ENCODE measurements around the gene SH3BP2. TPM values are rescaled to one million over a fixed set of nuclear protein-coding genes. Genes with fewer than 3 reads are reported as not detected.

The SH3BP2 gene
- total RNA-seq, 4 donors from 2014 or later: 54.8 to 208 (median 102) TPM

DNA sequence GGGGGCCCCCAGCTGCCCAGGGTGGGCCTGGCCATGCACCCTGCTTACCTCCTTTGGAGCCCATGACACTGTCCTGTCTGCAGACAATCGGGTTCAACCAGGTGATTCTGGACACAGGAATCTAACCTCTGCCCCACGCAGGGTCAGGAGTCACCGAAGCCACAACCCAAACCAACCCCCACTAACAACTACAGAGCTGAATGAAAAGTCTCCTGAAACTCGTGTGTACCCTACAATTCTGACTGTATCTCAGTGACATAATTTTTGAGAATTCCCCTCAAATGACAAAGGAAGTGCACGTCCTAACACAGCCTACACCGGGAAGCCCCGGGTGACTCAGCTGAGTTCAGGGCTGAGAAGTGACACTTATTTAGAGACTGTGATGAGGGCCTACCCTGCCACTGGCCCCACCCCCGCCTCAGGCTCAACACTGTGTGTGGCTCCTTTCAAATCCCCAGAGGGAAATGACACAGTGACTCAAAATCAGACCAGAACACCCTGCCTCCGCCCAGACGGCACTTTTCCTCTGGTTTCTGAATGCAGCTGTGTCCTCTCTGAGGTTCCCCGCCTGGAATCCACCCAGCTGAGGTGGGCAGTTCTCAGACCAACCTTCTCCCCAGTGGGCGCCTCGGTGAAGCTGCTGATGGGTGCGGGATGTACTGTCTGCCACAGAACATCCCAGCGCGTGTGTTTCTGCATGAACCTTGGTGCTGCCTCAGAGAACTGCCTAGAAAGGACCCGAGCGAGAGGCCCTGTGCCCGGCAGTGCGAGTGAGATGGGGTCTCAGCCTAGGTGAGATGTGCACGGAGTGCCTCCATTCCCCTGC is 46.7 kb upstream of the SH3BP2 start:
- H3K36me3 ChIP-seq: peaks cover 0 to 68% (median 0%) of the 10 kb centered on the region in 3 donors
- H3K4me3 ChIP-seq: no peak overlapping the region
- no peaks in the 10 kb centered on the region for H3K27me3 ChIP-seq
- peaks cover 0 to 23% (median 11%) of the 10 kb centered on the region in 4 donors for H3K4me1 ChIP-seq
- no peaks in the 10 kb centered on the region for H3K9me3 ChIP-seq
- peak; percentile 46 to 86 (median 80) for DNase-seq
- H3K27ac ChIP-seq: peak overlapping the region in 3 of 4 donors; percentile 13 to 73 (median 36)
- TF ChIP-seq POLR2A (IDR thresholded peaks at IDR 0.05): no peak
- TF ChIP-seq, protein P1, sequence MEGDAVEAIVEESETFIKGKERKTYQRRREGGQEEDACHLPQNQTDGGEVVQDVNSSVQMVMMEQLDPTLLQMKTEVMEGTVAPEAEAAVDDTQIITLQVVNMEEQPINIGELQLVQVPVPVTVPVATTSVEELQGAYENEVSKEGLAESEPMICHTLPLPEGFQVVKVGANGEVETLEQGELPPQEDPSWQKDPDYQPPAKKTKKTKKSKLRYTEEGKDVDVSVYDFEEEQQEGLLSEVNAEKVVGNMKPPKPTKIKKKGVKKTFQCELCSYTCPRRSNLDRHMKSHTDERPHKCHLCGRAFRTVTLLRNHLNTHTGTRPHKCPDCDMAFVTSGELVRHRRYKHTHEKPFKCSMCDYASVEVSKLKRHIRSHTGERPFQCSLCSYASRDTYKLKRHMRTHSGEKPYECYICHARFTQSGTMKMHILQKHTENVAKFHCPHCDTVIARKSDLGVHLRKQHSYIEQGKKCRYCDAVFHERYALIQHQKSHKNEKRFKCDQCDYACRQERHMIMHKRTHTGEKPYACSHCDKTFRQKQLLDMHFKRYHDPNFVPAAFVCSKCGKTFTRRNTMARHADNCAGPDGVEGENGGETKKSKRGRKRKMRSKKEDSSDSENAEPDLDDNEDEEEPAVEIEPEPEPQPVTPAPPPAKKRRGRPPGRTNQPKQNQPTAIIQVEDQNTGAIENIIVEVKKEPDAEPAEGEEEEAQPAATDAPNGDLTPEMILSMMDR (IDR thresholded peaks at IDR 0.05): no peak

DNA sequence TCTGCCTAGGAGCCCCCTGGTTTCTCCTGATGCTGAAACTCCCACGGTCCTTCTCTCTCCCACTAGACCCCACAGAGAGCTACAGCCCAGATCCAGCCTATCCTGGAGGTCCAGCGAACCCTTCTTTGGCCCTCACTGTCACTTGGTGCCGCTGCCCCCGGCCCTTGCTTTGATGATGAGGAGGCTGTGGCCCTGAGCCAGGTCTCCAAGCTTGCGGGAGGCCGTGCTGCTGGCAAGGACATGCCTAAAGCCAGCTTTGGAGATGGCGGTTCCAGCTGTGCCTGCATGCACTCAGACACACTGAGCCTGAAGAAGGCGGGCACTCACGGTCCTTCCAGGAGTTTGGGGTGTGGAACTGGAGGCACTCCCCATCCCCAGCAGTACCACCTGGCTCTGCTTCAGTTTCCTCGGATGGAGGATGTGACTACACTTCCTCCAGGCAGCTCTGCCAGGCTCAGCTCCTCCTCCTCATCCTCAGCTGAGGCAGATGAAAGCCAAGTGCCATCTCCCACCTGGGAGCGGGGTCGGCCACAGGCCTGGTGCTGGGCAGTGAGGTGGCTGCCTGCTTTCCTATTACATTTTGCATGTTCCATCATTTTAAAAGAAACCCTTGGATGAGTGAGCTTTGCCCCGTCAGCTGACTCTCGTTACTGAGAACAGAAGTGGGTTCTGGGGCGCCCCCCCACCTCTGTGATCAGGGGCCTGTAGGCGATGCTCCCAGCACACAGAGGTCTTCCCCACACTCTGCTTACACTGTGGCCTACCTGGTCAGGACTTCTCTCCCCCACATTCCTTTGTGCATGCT is 45.8 kb upstream of the SH3BP2 start:
- H3K9me3 ChIP-seq: no peaks in the 10 kb centered on the region
- no peaks in the 10 kb centered on the region for H3K27me3 ChIP-seq
- no peak for TF ChIP-seq POLR2A (IDR thresholded peaks at IDR 0.05)
- TF ChIP-seq, protein P1 (IDR thresholded peaks at IDR 0.05): no peak
- H3K36me3 ChIP-seq: peaks cover 0 to 59% (median 0%) of the 10 kb centered on the region in 3 donors
- H3K27ac ChIP-seq: peak overlapping the region in 3 of 4 donors; percentile 13 to 73 (median 36)
- peak in 1 of 3 donors; percentile 37 for DNase-seq
- peaks cover 0 to 28% (median 11%) of the 10 kb centered on the region in 4 donors for H3K4me1 ChIP-seq
- H3K4me3 ChIP-seq: no peak overlapping the region

DNA sequence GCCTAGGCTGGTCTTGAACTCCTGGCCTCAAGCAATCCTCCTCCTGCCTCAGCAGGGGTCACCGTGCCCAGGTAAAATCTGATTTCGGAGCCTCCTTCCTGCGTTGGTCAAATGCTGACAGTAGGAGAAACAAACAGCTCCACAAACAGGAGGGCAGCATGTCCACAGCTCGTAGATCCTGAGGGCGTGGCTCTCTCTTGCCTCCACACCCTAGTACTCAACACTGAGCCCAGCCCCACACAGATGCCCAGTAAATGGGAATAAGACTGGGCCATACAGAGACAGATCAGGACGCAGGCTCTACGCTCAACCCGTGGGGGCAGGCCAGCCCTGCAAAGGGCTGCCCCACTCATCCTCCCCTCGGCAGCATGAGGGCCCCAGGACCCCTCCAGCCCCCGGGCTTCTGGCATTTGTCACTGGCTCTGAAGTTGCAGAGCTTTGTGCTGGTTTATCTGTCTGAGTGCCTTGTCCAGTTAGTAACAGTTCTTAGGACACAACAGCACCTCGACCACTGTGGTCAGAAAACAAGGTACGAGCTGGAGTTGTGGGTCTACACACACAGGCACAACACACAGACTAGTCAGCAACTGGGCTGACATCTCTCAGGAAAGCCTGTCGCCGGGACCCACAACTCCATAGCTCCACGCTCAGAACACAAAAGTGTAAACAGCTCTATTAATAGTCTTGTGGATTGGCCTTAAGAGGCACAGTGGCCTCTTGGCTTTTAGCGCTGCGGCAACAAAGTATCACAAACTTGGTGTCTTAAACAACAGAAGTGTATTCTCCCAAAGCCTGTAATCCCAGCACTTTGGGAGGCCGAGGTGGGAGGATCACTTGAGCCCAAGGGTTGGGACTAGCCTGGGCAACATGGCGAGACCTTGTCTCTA is 41.9 kb upstream of the SH3BP2 start:
- no peaks in the 10 kb centered on the region for H3K9me3 ChIP-seq
- H3K4me3 ChIP-seq: no peak overlapping the region
- H3K27ac ChIP-seq: peak overlapping the region in 2 of 4 donors; percentile 24 to 33
- no peaks in the 10 kb centered on the region for H3K27me3 ChIP-seq
- peaks cover 0 to 20% (median 0%) of the 10 kb centered on the region in 3 donors for H3K36me3 ChIP-seq
- peak in 1 of 3 donors; percentile 24 for DNase-seq
- TF ChIP-seq POLR2A (IDR thresholded peaks at IDR 0.05): no peak
- TF ChIP-seq, protein P1 (IDR thresholded peaks at IDR 0.05): no peak
- H3K4me1 ChIP-seq: peaks cover 0 to 53% (median 19%) of the 10 kb centered on the region in 4 donors

DNA sequence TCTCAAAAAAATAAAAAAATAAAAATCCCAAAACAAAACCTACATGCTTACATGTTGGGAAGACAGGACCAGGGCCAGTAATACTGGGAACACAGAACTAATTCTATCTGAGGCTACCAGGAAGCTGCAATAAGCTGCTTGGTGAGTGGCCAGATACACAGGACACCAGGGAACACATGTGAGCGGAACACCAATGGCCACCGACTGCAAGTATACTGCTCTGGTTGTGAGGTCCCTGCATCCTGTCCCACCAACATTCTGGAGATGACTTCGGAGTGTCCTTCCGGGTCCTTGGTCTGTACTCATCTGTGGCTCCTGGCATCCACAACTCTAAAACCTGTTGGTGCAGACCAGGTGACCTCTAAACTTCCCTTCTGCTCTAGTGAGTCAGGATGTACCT is 39.4 kb upstream of the SH3BP2 start:
- Histone ChIP-seq H3K36me3 (no peaks in the 10 kb centered on the region), H3K4me3 (no peak overlapping the region), H3K9me3 (no peaks in the 10 kb centered on the region), H3K27ac (no peak overlapping the region), H3K27me3 (no peaks in the 10 kb centered on the region), H3K4me1 (peaks cover 0 to 50% (median 9%) of the 10 kb centered on the region in 4 donors)
- DNase-seq: peak in 1 of 3 donors; percentile 43
- no peak for TF ChIP-seq POLR2A (IDR thresholded peaks at IDR 0.05)
- TF ChIP-seq, protein P1 (IDR thresholded peaks at IDR 0.05): no peak

Measured in Peyer's patch (tissue), 4 donors.